K562 (cell line): ENCODE data around the gene GPR142. TPM values are rescaled to one million over a fixed set of nuclear protein-coding genes. Genes with fewer than 3 reads are reported as not detected.

Source experiments
- CC2D1A ChIP-seq: fragments of 450-650 bp; IDR thresholded peaks from 2 replicates; pipeline ENCODE4 v1.6.1; 2017; ENCODE audit warnings: mild to moderate bottlenecking
- FOXP1 ChIP-seq: sonication (generic); formaldehyde crosslinking; IDR thresholded peaks from 2 replicates; pipeline ENCODE4 v1.8.0; 2022; ENCODE audit warnings: mild to moderate bottlenecking, missing genetic modification reagents
- HMG20A ChIP-seq: fragments of 450-650 bp; formaldehyde crosslinking; conservative IDR thresholded peaks from 2 replicates; pipeline ENCODE4 v1.4.0; 2020; ENCODE audit warnings: mild to moderate bottlenecking, mixed read lengths
- JUNB ChIP-seq: fragments of 450-650 bp; formaldehyde crosslinking; conservative IDR thresholded peaks from 2 replicates; pipeline ENCODE4 v1.4.0; 2020; ENCODE audit warnings: mild to moderate bottlenecking
- MCM3 ChIP-seq: fragments of 450-650 bp; IDR thresholded peaks from 2 replicates; pipeline ENCODE4 v1.6.1; 2016
- NFIX ChIP-seq: fragments of 250-450 bp; sonication (Bioruptor Pico); IDR thresholded peaks from 2 replicates; pipeline ENCODE4 v1.4.0; 2020; ENCODE audit warnings: low read depth, mild to moderate bottlenecking, moderate library complexity
- RB1 ChIP-seq: fragments of 450-650 bp; IDR thresholded peaks from 2 replicates; pipeline ENCODE4 v1.6.1; 2017; ENCODE audit warnings: low read depth, mild to moderate bottlenecking
- RFX5 ChIP-seq: IDR thresholded peaks from 2 replicates; pipeline ENCODE4 v1.6.1; 2011; ENCODE audit warnings: low read depth, mild to moderate bottlenecking, improper control_type of control experiment, low read length
- SAP30 ChIP-seq: fragments of 200-600 bp; sonication (generic); IDR thresholded peaks from 2 replicates; pipeline ENCODE4 v1.6.1; 2012; ENCODE audit warnings: borderline replicate concordance, low read depth, mild to moderate bottlenecking, moderate library complexity, low read length, control low read depth, inconsistent platforms; ENCODE audit not compliant: insufficient read depth, poor library complexity, severe bottlenecking
- SMAD2 ChIP-seq: fragments of 150-350 bp; IDR thresholded peaks from 2 replicates; pipeline ENCODE4 v1.6.1; 2014; ENCODE audit warnings: low read depth, mild to moderate bottlenecking, low read length
- SP1 ChIP-seq: sonication (generic); formaldehyde crosslinking; IDR thresholded peaks from 2 replicates; pipeline ENCODE4 v1.8.1; 2022; ENCODE audit warnings: mild to moderate bottlenecking, missing genetic modification reagents
- SPI1 ChIP-seq: IDR thresholded peaks from 2 replicates; pipeline ENCODE4 v1.6.1; 2011; ENCODE audit warnings: low read depth, low read length, control low read depth, borderline replicate concordance
- ZNF23 ChIP-seq: fragments of 250-450 bp; sonication (Bioruptor Pico); IDR thresholded peaks from 2 replicates; pipeline ENCODE4 v1.4.0; 2020; ENCODE audit warnings: mild to moderate bottlenecking
- ZNF644 ChIP-seq: fragments of 200-800 bp; sonication (Bioruptor generic); IDR thresholded peaks from 2 replicates; pipeline ENCODE4 v1.6.1; 2016; ENCODE audit warnings: low read depth, missing genetic modification characterization, missing compliant biosample characterization
- polyA plus RNA-seq, 8 experiments: library from polyadenylated mRNA; depleted of rRNA in 4 of 8; stranded (reverse) in 5 of 8; unstranded in 3 of 8; fragments of >200 nt; fragmentation: Nextera tagmentation in 2 of 8; fragmentation: Illumina TruSeq in 1 of 8; extraction: Ambion mirVana in 2 of 8; extraction: Trizol in 1 of 8; gene quantifications; 2 replicates each; pipeline versions ENCODE4 v1.2.1 to v1.2.3, GENCODE V29; 2011 to 2014; ENCODE audit warnings: inconsistent platforms in 1 of 8, missing spikeins in 1 of 8
- total RNA-seq, 7 experiments: library from RNA; depleted of rRNA in 6 of 7; stranded (reverse); fragments of >200 nt in 6 of 7; fragmentation: Illumina TruSeq in 2 of 7; extraction: Trizol in 2 of 7; gene quantifications; 2 replicates each; pipeline versions ENCODE4 v1.2.1 to v1.2.3, GENCODE V29; 2011 to 2021; ENCODE audit warnings: low replicate concordance in 1 of 7
- TF ChIP-seq, protein P1 (sequence below): sonication (generic); formaldehyde crosslinking; IDR thresholded peaks from 2 replicates; pipeline ENCODE4 v1.8.1; 2023; ENCODE audit warnings: mild to moderate bottlenecking, missing genetic modification reagents
- TF ChIP-seq, protein P2 (sequence below), 2 experiments: fragments of 450-650 bp; IDR thresholded peaks; 2 replicates each; pipeline ENCODE4 v1.6.1; 2016; ENCODE audit warnings: mild to moderate bottlenecking in 2 of 2, borderline replicate concordance in 1 of 2, low read depth in 1 of 2, moderate library complexity in 1 of 2
- TF ChIP-seq, protein P3 (sequence below): fragments of 450-650 bp; formaldehyde crosslinking; IDR thresholded peaks from 2 replicates; pipeline ENCODE4 v1.4.0; 2020; ENCODE audit warnings: mild to moderate bottlenecking, moderate library complexity

Gene GPR142
- total and polyA plus RNA-seq, 9 of the 15 experiments (the other 6 are each of a cell fraction or from before 2014, with no cell fraction given): not detected

DNA sequence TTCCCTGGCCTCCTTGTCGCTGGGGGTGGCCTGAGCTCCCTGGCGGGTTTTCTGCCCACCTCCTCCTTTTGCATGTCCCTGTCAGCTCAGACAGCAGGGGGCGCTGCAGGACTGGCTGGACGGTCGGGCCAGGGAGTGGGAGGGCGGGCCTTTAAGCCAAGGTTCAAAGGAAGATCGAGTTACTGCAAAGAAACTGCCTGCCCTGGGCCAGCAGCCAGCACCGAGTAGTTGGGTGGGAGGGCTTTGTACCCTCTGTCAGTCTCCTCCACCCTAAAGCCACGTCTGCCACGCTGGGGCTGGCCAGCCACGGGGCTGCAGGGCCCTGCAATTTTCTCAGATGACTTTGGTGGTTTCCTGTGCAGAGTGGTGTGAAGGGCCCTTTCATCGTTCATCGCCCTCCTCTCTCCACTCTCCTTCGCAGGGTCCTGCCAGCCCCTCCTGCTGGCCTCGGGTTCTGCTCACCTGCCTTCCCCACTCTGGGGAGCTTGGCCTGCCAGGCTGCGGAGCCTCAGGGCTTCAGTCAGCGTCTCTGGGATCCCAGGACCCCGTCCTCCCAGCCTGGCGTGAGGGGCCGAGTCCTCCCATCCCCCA, 12.3 kb downstream of the GPR142 start (continued):
- TF ChIP-seq, protein P1, sequence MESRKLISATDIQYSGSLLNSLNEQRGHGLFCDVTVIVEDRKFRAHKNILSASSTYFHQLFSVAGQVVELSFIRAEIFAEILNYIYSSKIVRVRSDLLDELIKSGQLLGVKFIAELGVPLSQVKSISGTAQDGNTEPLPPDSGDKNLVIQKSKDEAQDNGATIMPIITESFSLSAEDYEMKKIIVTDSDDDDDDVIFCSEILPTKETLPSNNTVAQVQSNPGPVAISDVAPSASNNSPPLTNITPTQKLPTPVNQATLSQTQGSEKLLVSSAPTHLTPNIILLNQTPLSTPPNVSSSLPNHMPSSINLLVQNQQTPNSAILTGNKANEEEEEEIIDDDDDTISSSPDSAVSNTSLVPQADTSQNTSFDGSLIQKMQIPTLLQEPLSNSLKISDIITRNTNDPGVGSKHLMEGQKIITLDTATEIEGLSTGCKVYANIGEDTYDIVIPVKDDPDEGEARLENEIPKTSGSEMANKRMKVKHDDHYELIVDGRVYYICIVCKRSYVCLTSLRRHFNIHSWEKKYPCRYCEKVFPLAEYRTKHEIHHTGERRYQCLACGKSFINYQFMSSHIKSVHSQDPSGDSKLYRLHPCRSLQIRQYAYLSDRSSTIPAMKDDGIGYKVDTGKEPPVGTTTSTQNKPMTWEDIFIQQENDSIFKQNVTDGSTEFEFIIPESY: 0 out of 2 replicates have a peak, but pooled peaks have one; percentile 30
- TF ChIP-seq JUNB (no peak), MCM3 (no peak), FOXP1 (CRISPR knock-in tag) (no peak), ZNF23 (CRISPR knock-in tag) (no peak), SMAD2 (no peak), CC2D1A (peak; percentile 66; the same call in 1 of the 2 replicates), RB1 (peak; percentile 65; the same call in 1 of the 2 replicates), NFIX (CRISPR knock-in tag) (no peak), SAP30 (no peak), HMG20A (CRISPR knock-in tag) (no peak), SPI1 (no peak), SP1 (CRISPR knock-in tag) (peak; percentile 80), ZNF644 (no peak), RFX5 (no peak)
- TF ChIP-seq, protein P2, sequence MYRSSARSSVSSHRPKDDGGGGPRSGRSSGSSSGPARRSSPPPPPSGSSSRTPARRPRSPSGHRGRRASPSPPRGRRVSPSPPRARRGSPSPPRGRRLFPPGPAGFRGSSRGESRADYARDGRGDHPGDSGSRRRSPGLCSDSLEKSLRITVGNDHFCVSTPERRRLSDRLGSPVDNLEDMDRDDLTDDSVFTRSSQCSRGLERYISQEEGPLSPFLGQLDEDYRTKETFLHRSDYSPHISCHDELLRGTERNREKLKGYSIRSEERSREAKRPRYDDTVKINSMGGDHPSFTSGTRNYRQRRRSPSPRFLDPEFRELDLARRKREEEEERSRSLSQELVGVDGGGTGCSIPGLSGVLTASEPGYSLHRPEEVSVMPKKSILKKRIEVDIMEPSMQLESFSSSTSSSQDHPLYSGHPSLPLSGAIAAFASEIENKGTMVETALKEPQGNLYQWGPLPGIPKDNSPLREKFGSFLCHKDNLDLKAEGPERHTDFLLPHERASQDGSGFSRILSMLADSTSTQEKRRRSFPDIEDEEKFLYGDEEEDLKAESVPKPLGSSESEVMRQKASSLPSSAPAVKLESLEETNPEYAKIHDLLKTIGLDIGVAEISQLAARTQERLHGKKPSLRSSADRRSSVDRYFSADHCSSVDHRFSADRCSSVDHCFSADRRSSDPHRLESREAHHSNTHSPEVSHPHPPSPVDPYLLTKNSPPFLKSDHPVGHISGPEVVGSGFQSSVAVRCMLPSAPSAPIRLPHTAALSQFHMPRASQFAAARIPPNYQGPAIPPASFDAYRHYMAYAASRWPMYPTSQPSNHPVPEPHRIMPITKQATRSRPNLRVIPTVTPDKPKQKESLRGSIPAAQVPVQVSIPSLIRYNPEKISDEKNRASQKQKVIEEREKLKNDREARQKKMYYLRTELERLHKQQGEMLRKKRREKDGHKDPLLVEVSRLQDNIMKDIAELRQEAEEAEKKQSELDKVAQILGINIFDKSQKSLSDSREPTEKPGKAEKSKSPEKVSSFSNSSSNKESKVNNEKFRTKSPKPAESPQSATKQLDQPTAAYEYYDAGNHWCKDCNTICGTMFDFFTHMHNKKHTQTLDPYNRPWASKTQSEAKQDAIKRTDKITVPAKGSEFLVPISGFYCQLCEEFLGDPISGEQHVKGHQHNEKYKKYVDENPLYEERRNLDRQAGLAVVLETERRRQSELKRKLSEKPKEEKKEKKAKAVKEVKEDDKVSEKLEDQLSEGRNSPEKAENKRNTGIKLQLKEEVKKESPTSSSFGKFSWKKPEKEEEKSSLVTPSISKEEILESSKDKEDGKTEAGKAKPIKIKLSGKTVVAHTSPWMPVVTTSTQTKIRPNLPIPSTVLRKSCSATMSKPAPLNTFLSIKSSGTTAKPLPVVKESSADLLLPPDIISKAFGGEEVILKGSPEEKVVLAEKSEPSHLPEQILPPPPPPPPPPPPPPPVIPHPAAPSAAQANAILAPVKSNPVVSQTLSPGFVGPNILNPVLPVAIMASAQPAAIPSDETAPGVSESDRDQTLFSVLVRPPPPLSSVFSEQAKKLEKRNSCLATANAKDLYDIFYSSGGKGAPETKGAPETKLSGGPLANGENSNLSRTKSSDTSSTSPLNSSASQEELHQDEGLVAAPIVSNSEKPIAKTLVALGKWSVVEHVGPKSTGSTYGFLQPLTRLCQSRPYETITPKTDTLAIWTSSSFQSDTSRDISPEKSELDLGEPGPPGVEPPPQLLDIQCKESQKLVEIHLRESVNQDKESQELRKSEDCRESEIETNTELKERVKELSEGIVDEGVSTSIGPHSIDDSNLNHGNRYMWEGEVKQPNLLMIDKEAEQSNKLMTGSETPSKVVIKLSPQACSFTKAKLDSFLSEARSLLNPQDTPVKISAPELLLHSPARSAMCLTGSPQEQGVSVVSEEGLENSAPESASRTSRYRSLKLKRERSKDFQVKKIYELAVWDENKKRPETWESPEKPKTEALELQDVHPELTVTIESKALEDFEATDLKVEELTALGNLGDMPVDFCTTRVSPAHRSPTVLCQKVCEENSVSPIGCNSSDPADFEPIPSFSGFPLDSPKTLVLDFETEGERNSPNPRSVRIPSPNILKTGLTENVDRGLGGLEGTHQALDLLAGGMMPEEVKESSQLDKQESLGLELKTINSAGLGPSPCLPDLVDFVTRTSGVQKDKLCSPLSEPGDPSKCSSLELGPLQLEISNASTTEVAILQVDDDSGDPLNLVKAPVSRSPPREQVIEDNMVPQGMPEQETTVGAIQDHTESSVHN (IDR thresholded peaks at IDR 0.05; ENCODE audit: borderline replicate concordance in 1 of 2, low read depth in 1 of 2): no peak
- TF ChIP-seq, protein P3, sequence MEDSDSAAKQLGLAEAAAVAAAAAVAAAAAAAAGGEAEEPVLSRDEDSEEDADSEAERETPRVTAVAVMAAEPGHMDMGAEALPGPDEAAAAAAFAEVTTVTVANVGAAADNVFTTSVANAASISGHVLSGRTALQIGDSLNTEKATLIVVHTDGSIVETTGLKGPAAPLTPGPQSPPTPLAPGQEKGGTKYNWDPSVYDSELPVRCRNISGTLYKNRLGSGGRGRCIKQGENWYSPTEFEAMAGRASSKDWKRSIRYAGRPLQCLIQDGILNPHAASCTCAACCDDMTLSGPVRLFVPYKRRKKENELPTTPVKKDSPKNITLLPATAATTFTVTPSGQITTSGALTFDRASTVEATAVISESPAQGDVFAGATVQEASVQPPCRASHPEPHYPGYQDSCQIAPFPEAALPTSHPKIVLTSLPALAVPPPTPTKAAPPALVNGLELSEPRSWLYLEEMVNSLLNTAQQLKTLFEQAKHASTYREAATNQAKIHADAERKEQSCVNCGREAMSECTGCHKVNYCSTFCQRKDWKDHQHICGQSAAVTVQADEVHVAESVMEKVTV (CRISPR knock-in tag): peak; percentile 97
